A549 (cell line): ENCODE measurements around the gene CLEC20A. TPM values are rescaled to one million over a fixed set of nuclear protein-coding genes. Genes with fewer than 3 reads are reported as not detected.

ENCODE experiments used
- ATAC-seq, 2 experiments: fragments of 200-7000 bp in 1 of 2; fragments of >200 bp in 1 of 2; cut with Nextera tagmentation in 1 of 2; cut with Tn5 transposase in 1 of 2; 3 replicates each; pipeline versions ENCODE4 v1.8.0 to v1.9.1; 2018 to 2020; ENCODE audit warnings: mild to moderate bottlenecking in 1 of 2, moderate library complexity in 1 of 2
- CTCF ChIA-PET: fragments of 300-600 bp; sonication (Branson Sonifier 250); formaldehyde crosslinking; extraction: SDS; loops from one replicate; lab custom pipeline; 2021; ENCODE audit warnings: antibody characterized with exemption, inconsistent platforms; lab: Yijun Ruan, JAX
- POLR2A ChIA-PET: fragments of 350-600 bp; formaldehyde crosslinking; extraction: SDS; loops from one replicate; lab custom pipeline; 2021; ENCODE audit warnings: antibody characterized with exemption, inconsistent platforms; lab: Yijun Ruan, JAX
- DNase-seq, 2 experiments: peaks; one replicate each; pipeline versions ENCODE4 v3.0.0 to v3.0.0-alpha.2; 2011 to 2016; ENCODE audit warnings: low read depth in 1 of 2, low spot score in 1 of 2
- FAIRE-seq: peaks from 2 replicates; lab custom pipeline; 2011; peaks lifted over from hg19 to GRCh38; lab: Jason Lieb, UNC
- H3K27ac ChIP-seq, 2 experiments: fragments of >200 bp; sonication (Bioruptor Twin); formaldehyde crosslinking; 3 replicates each; pipeline ENCODE4 v1.5.1; 2016 to 2017
- H3K4me1 ChIP-seq: fragments of >200 bp; sonication (Bioruptor Twin); formaldehyde crosslinking; 3 replicates; pipeline ENCODE4 v1.6.1; 2016
- H3K4me2 ChIP-seq: fragments of >200 bp; sonication (Bioruptor Twin); formaldehyde crosslinking; 3 replicates; pipeline ENCODE4 v1.6.1; 2016
- H3K4me3 ChIP-seq: fragments of >200 bp; sonication (Bioruptor Twin); formaldehyde crosslinking; 3 replicates; pipeline ENCODE4 v1.5.1; 2016
- H3K9me3 ChIP-seq: fragments of >200 bp; sonication (Bioruptor Twin); formaldehyde crosslinking; 3 replicates; pipeline ENCODE4 v1.6.1; 2016
- BCL3 ChIP-seq: fragments of >200 bp; sonication (Bioruptor Twin); formaldehyde crosslinking; IDR thresholded peaks from 3 replicates; pipeline ENCODE4 v1.6.1; 2016
- BHLHE40 ChIP-seq: IDR thresholded peaks from 2 replicates; pipeline ENCODE4 v1.6.1; 2012; ENCODE audit warnings: low read depth, low read length, inconsistent platforms
- CBX2 ChIP-seq: fragments of 200-600 bp; sonication (generic); IDR thresholded peaks from 2 replicates; pipeline ENCODE4 v1.6.1; 2016; ENCODE audit warnings: low read depth, mild to moderate bottlenecking, borderline replicate concordance
- CHD2 ChIP-seq: fragments of 150-350 bp; IDR thresholded peaks from 2 replicates; pipeline ENCODE4 v1.6.1; 2014; ENCODE audit warnings: low read length; ENCODE audit not compliant: partially characterized antibody
- CHD4 ChIP-seq: fragments of 200-600 bp; sonication (generic); IDR thresholded peaks from 2 replicates; pipeline ENCODE4 v1.6.1; 2016; ENCODE audit warnings: antibody characterized with exemption, mild to moderate bottlenecking, borderline replicate concordance
- EHF ChIP-seq: fragments of 250-450 bp; sonication (Bioruptor Pico); IDR thresholded peaks from 2 replicates; pipeline ENCODE4 v1.5.0; 2020; ENCODE audit warnings: mild to moderate bottlenecking
- EHMT2 ChIP-seq: fragments of 200-600 bp; sonication (generic); IDR thresholded peaks from 2 replicates; pipeline ENCODE4 v1.6.1; 2016; ENCODE audit warnings: antibody characterized with exemption, low read depth, mild to moderate bottlenecking, moderate library complexity
- FOSB ChIP-seq: fragments of 250-450 bp; sonication (Bioruptor Pico); IDR thresholded peaks from 2 replicates; pipeline ENCODE4 v1.5.0; 2020; ENCODE audit warnings: mild to moderate bottlenecking, moderate library complexity
- GATA3 ChIP-seq: IDR thresholded peaks from 2 replicates; pipeline ENCODE4 v1.6.1; 2012; ENCODE audit warnings: borderline replicate concordance
- HEYL ChIP-seq: fragments of 250-450 bp; sonication (Bioruptor Pico); IDR thresholded peaks from 2 replicates; pipeline ENCODE4 v1.8.0; 2021; ENCODE audit warnings: mild to moderate bottlenecking, moderate library complexity
- HMGXB4 ChIP-seq: fragments of 250-450 bp; sonication (Bioruptor Pico); IDR thresholded peaks from 2 replicates; pipeline ENCODE4 v1.5.0; 2021; ENCODE audit warnings: mild to moderate bottlenecking, moderate library complexity, borderline replicate concordance
- KDM1A ChIP-seq: fragments of 200-600 bp; sonication (generic); IDR thresholded peaks from 2 replicates; pipeline ENCODE4 v1.6.1; 2016; ENCODE audit warnings: low read depth, mild to moderate bottlenecking
- KDM5A ChIP-seq: fragments of 200-600 bp; sonication (generic); IDR thresholded peaks from 2 replicates; pipeline ENCODE4 v1.6.1; 2016; ENCODE audit warnings: antibody characterized with exemption, mild to moderate bottlenecking
- MAX ChIP-seq: IDR thresholded peaks from 2 replicates; pipeline ENCODE4 v1.6.1; 2012
- NPAS2 ChIP-seq: fragments of 250-450 bp; sonication (Bioruptor Pico); IDR thresholded peaks from 2 replicates; pipeline ENCODE4 v1.8.0; 2022; ENCODE audit warnings: mild to moderate bottlenecking, moderate library complexity, borderline replicate concordance
- NR3C1 ChIP-seq: fragments of >200 bp; sonication (Bioruptor Twin); formaldehyde crosslinking; IDR thresholded peaks from 3 replicates; pipeline ENCODE4 v1.6.1; 2017
- PBX3 ChIP-seq: IDR thresholded peaks from 2 replicates; pipeline ENCODE4 v1.6.1; 2012
- POLR2A ChIP-seq: IDR thresholded peaks from 2 replicates; pipeline ENCODE4 v1.6.1; 2012; ENCODE audit warnings: mild to moderate bottlenecking, low read length
- POLR2AphosphoS2 ChIP-seq: conservative IDR thresholded peaks from 2 replicates; pipeline ENCODE4 v1.6.1; 2012; ENCODE audit warnings: low read length, improper control_type of control experiment, inconsistent platforms
- RCOR1 ChIP-seq: fragments of 150-350 bp; IDR thresholded peaks from 2 replicates; pipeline ENCODE4 v1.6.1; 2014; ENCODE audit warnings: antibody characterized with exemption, low read length, low read depth
- TFCP2L1 ChIP-seq: fragments of 250-450 bp; sonication (Bioruptor Pico); IDR thresholded peaks from 2 replicates; pipeline ENCODE4 v1.5.0; 2021; ENCODE audit warnings: mild to moderate bottlenecking
- TP53 ChIP-seq: fragments of 250-450 bp; sonication (Bioruptor Pico); IDR thresholded peaks from 2 replicates; pipeline ENCODE4 v1.5.0; 2021; ENCODE audit warnings: mild to moderate bottlenecking, moderate library complexity
- ZNF302 ChIP-seq: fragments of 250-450 bp; sonication (Bioruptor Pico); IDR thresholded peaks from 2 replicates; pipeline ENCODE4 v1.9.0; 2021; ENCODE audit warnings: inconsistent platforms, mild to moderate bottlenecking, moderate library complexity
- WGBS: methylation state at CpG from one replicate; pipeline ENCODE4 v1.1.6; 2017; ENCODE audit errors: missing lambda C conversion rate; 5-methylcytosine and 5-hydroxymethylcytosine counted together
- polyA plus RNA-seq, 4 experiments: library from polyadenylated mRNA; depleted of rRNA in 3 of 4; stranded (reverse); fragments of >200 nt; fragmentation: RNase III in 1 of 4; extraction: RNeasy Plus Mini Kit Qiagen cat#74134 plus additional on column Dnase treatment in 1 of 4; gene quantifications; 2 replicates in 3 of 4; 3 replicates in 1 of 4; pipeline ENCODE4 v1.2.3, GENCODE V29; 2011 to 2017

CLEC20A gene
- polyA plus RNA-seq, 2 of the 4 experiments (the other 2 are of a cell fraction): not detected

GRCh38 chr1:178520803-178521202 lies 24.0 kb upstream of the CLEC20A start:
- ATAC-seq: no peak
- no peak overlapping the region for H3K4me2 ChIP-seq
- no peak for TF ChIP-seq TFCP2L1 (CRISPR knock-in tag)
- TF ChIP-seq CHD4: no peak
- TF ChIP-seq POLR2AphosphoS2: no peak
- TF ChIP-seq TP53 (CRISPR knock-in tag): no peak
- no peak for TF ChIP-seq HEYL (CRISPR knock-in tag)
- no peak for TF ChIP-seq MAX
- TF ChIP-seq BCL3: no peak
- TF ChIP-seq CHD2: no peak
- TF ChIP-seq HMGXB4: no peak
- no peak for TF ChIP-seq POLR2A
- TF ChIP-seq BHLHE40: no peak
- TF ChIP-seq EHF (CRISPR knock-in tag): no peak
- TF ChIP-seq KDM5A: no peak
- no peak for TF ChIP-seq NR3C1
- TF ChIP-seq EHMT2: no peak
- no peak for TF ChIP-seq NPAS2 (CRISPR knock-in tag)
- TF ChIP-seq, all 56 proteins: peak for 0
- 83% methylated on average over 6 of the region's 11 CpGs for WGBS
- DNase-seq (no peak), FAIRE-seq (no peak)
- CTCF ChIA-PET: interaction anchor here (0.7 to 4.1 kb wide), 4 partner anchors 12 to 483 kb away, joined by 3 to 13 read pairs (median 3); no protein-coding TSS in a partner anchor
- Histone ChIP-seq H3K4me1 (no peaks in the 10 kb centered on the region), H3K4me3 (no peak overlapping the region), H3K27ac (no peak overlapping the region), H3K9me3 (no peaks in the 10 kb centered on the region)
- POLR2A ChIA-PET: no interaction called here

- no peaks in the 10 kb centered on the region for H3K4me1 ChIP-seq
- TF ChIP-seq GATA3 (no peak), FOSB (no peak), MAX (no peak), POLR2AphosphoS2 (no peak), ZNF302 (CRISPR knock-in tag) (no peak), KDM1A (no peak), EHF (CRISPR knock-in tag) (no peak), CHD2 (no peak), CBX2 (no peak), PBX3 (no peak), RCOR1 (no peak), CHD4 (no peak)
- DNase-seq: no peak
- whole genome bisulfite sequencing: 56% methylated on average over 4 of the region's 4 CpGs
- CTCF ChIA-PET: interaction anchor here (1.4 to 2.0 kb wide), 3 partner anchors 10 to 17 kb away, joined by 3 to 6 read pairs (median 6); no protein-coding TSS in a partner anchor
- H3K27ac ChIP-seq: no peak overlapping the region
- H3K9me3 ChIP-seq: no peaks in the 10 kb centered on the region
- H3K4me3 ChIP-seq: no peak overlapping the region
- FAIRE-seq: no peak
- ATAC-seq: no peak
- H3K4me2 ChIP-seq: no peak overlapping the region
- POLR2A ChIA-PET: no interaction called here
These were observed 22.1 kb upstream of the CLEC20A start for GRCh38 chr1:178518894-178519293.
